K562 (cell line): ENCODE measurements around the gene ZNF541. TPM values are rescaled to one million over a fixed set of nuclear protein-coding genes. Genes with fewer than 3 reads are reported as not detected.

Experiments used
- ATAC-seq: fragments of 200-7000 bp; cut with Tn5 transposase; 3 replicates; pipeline ENCODE4 v1.9.1; 2020; ENCODE audit warnings: moderate library complexity
- BruUV-seq: library from RNA; stranded (reverse); fragments of 400-500 nt; replicated peaks from 2 replicates; lab custom pipeline; 2021; lab: Mats Ljungman, UMichigan
- CTCF ChIA-PET: fragments of 300-600 bp; formaldehyde crosslinking; extraction: SDS; loops from one replicate; lab custom pipeline; 2021; ENCODE audit warnings: low intra/inter-chr PET ratio; lab: Yijun Ruan, JAX
- POLR2A ChIA-PET: fragments of 300-600, 350-650 bp; sonication (Branson Sonifier 250); formaldehyde crosslinking; extraction: SDS; loops from one replicate; lab custom pipeline; 2021; ENCODE audit warnings: antibody characterized with exemption, inconsistent platforms; lab: Yijun Ruan, JAX
- DNase-seq, 4 experiments: peaks; one replicate each; pipeline versions ENCODE4 v3.0.0 to v3.0.0-alpha.2; 2011 to 2018; ENCODE audit warnings: low spot score in 3 of 4, mixed read lengths in 3 of 4; ENCODE audit errors: extremely low read depth in 1 of 4
- FAIRE-seq: peaks from 2 replicates; lab custom pipeline; 2011; peaks lifted over from hg19 to GRCh38; lab: Jason Lieb, UNC
- H2AFZ ChIP-seq: 2 replicates; pipeline ENCODE4 v1.6.0; 2011; ENCODE audit warnings: low read depth, low read length, control low read depth, inconsistent platforms
- H3K27ac ChIP-seq: fragments of 200-600 bp; 3 replicates; pipeline ENCODE4 v1.8.0; 2011; ENCODE audit warnings: low read depth, mild to moderate bottlenecking, control low read depth, inconsistent platforms, low read length, moderate library complexity, mixed read lengths; ENCODE audit errors: extremely low read depth
- H3K27me3 ChIP-seq, 2 experiments: fragments of 300-600 bp in 1 of 2; 2 replicates in 1 of 2; 3 replicates in 1 of 2; pipeline versions ENCODE4 v1.6.0 to v1.8.0; 2011; ENCODE audit warnings: inconsistent platforms in 2 of 2, low read length in 2 of 2, mild to moderate bottlenecking in 1 of 2, mixed read lengths in 1 of 2, moderate library complexity in 1 of 2; ENCODE audit not compliant: control insufficient read depth in 2 of 2, insufficient read depth in 2 of 2
- H3K36me3 ChIP-seq: fragments of 300-600 bp; 3 replicates; pipeline ENCODE4 v1.8.0; 2011; ENCODE audit warnings: mild to moderate bottlenecking, low read length, inconsistent platforms; ENCODE audit not compliant: control insufficient read depth, insufficient read depth
- H3K4me1 ChIP-seq, 2 experiments: fragments of 200-600 bp in 1 of 2; replicated peaks in 1 of 2; 2 replicates in 1 of 2; 3 replicates in 1 of 2; pipeline versions ENCODE4 v1.5.1 to v1.8.0; 2011; ENCODE audit warnings: inconsistent platforms in 2 of 2, low read length in 2 of 2, mild to moderate bottlenecking in 1 of 2, mixed read lengths in 1 of 2, moderate library complexity in 1 of 2; ENCODE audit not compliant: control insufficient read depth in 2 of 2, insufficient read depth in 2 of 2
- H3K4me2 ChIP-seq: 2 replicates; pipeline ENCODE4 v1.6.1; 2011; ENCODE audit warnings: low read length, control low read depth, inconsistent platforms, mixed read lengths; ENCODE audit not compliant: insufficient read depth
- H3K4me3 ChIP-seq: fragments of 200-600 bp; sonication (generic), shearing (Covaris generic); 2 replicates; pipeline ENCODE4 v1.5.1; 2016; ENCODE audit warnings: control low read depth, inconsistent platforms
- H3K79me2 ChIP-seq: fragments of 200-600 bp; 3 replicates; pipeline ENCODE4 v1.8.0; 2011; ENCODE audit warnings: low read length, inconsistent platforms; ENCODE audit not compliant: control insufficient read depth, insufficient read depth
- H3K9ac ChIP-seq, 2 experiments: 2 replicates each; pipeline versions ENCODE4 v1.6.0 to v1.6.1; 2011; ENCODE audit warnings: low read depth in 2 of 2, low read length in 2 of 2, control low read depth in 1 of 2, inconsistent platforms in 1 of 2, mild to moderate bottlenecking in 1 of 2, mixed read lengths in 1 of 2; ENCODE audit not compliant: insufficient read depth in 1 of 2
- H3K9me1 ChIP-seq: one replicate; pipeline ENCODE4 v1.6.0; 2011; ENCODE audit warnings: inconsistent platforms, mild to moderate bottlenecking, low read length, moderate library complexity; ENCODE audit not compliant: control insufficient read depth, insufficient read depth
- H3K9me3 ChIP-seq: replicated peaks from 2 replicates; pipeline ENCODE4 v1.5.1; 2011; ENCODE audit warnings: low read depth, low read length, inconsistent platforms; ENCODE audit not compliant: control insufficient read depth, insufficient read depth
- H4K20me1 ChIP-seq: replicated peaks from 2 replicates; pipeline ENCODE4 v1.6.1; 2011; ENCODE audit warnings: low read length, inconsistent platforms, mixed read lengths; ENCODE audit not compliant: control insufficient read depth, insufficient read depth
- BCOR ChIP-seq: fragments of 450-650 bp; IDR thresholded peaks from 2 replicates; pipeline ENCODE4 v1.6.1; 2016
- CBFA2T2 ChIP-seq: fragments of 450-650 bp; conservative IDR thresholded peaks from 2 replicates; pipeline ENCODE4 v1.6.1; 2017; ENCODE audit warnings: mild to moderate bottlenecking
- CBX1 ChIP-seq: sonication (generic); IDR thresholded peaks from 2 replicates; pipeline ENCODE4 v1.6.1; 2016; ENCODE audit warnings: antibody characterized with exemption, low read depth, mild to moderate bottlenecking
- ERF ChIP-seq: fragments of 450-650 bp; formaldehyde crosslinking; IDR thresholded peaks from 2 replicates; pipeline ENCODE4 v1.4.0; 2020; ENCODE audit warnings: mild to moderate bottlenecking, mixed read lengths
- GATAD2B ChIP-seq: fragments of 450-650 bp; IDR thresholded peaks from 2 replicates; pipeline ENCODE4 v1.6.1; 2017; ENCODE audit warnings: mild to moderate bottlenecking, borderline replicate concordance
- HSF4 ChIP-seq: fragments of 250-450 bp; sonication (Bioruptor Pico); IDR thresholded peaks from 2 replicates; pipeline ENCODE4 v2.1.2; 2022; ENCODE audit warnings: mild to moderate bottlenecking, moderate library complexity, borderline replicate concordance
- KLF16 ChIP-seq: IDR thresholded peaks from 2 replicates; pipeline ENCODE4 v1.6.1; 2016; ENCODE audit warnings: antibody characterized with exemption
- PHB2 ChIP-seq: fragments of 450-650 bp; IDR thresholded peaks from 2 replicates; pipeline ENCODE4 v1.6.1; 2017; ENCODE audit warnings: low read depth
- RBM25 ChIP-seq: fragments of 200-400 bp; formaldehyde crosslinking; IDR thresholded peaks from 2 replicates; pipeline ENCODE4 v1.6.1; 2018; ENCODE audit warnings: low read length, low read depth, moderate library complexity; ENCODE audit not compliant: severe bottlenecking
- TEAD4 ChIP-seq, 2 experiments: sonication (generic) in 1 of 2; formaldehyde crosslinking in 1 of 2; IDR thresholded peaks; 2 replicates each; pipeline versions ENCODE4 v1.6.1 to v1.8.0; 2012 to 2022; ENCODE audit warnings: borderline replicate concordance in 1 of 2, inconsistent platforms in 1 of 2, low read length in 1 of 2, mild to moderate bottlenecking in 1 of 2, missing genetic modification reagents in 1 of 2
- ZNF146 ChIP-seq: IDR thresholded peaks from one replicate; pipeline ENCODE4 v1.6.1; 2018; ENCODE audit warnings: missing compliant biosample characterization; ENCODE audit not compliant: unreplicated experiment
- WGBS: fragments of 100-300 bp; shearing (Covaris generic); methylation state at CpG from one replicate; pipeline ENCODE4 v1.1.6; 2016; ENCODE audit warnings: low coverage, mixed read lengths; ENCODE audit not compliant: insufficient coverage; ENCODE audit errors: missing lambda C conversion rate; 5-methylcytosine and 5-hydroxymethylcytosine counted together
- in situ Hi-C: fragments of 300-500 bp; cut with MboI; formaldehyde crosslinking; loops from 4 replicates; pipeline ENCODE4 v1.15.0; 2018; ENCODE audit warnings: inconsistent platforms, mixed read lengths
- intact Hi-C: fragments of 100-400 bp; cut with micrococcal nuclease; formaldehyde crosslinking; loops from 2 replicates; pipeline ENCODE4 v1.14.2; 2022
- polyA plus RNA-seq, 8 experiments: library from polyadenylated mRNA; depleted of rRNA in 4 of 8; stranded (reverse) in 5 of 8; unstranded in 3 of 8; fragments of >200 nt; fragmentation: Nextera tagmentation in 2 of 8; fragmentation: Illumina TruSeq in 1 of 8; extraction: Ambion mirVana in 2 of 8; extraction: Trizol in 1 of 8; gene quantifications; 2 replicates each; pipeline versions ENCODE4 v1.2.1 to v1.2.3, GENCODE V29; 2011 to 2014; ENCODE audit warnings: inconsistent platforms in 1 of 8, missing spikeins in 1 of 8
- total RNA-seq, 7 experiments: library from RNA; depleted of rRNA in 6 of 7; stranded (reverse); fragments of >200 nt in 6 of 7; fragmentation: Illumina TruSeq in 2 of 7; extraction: Trizol in 2 of 7; gene quantifications; 2 replicates each; pipeline versions ENCODE4 v1.2.1 to v1.2.3, GENCODE V29; 2011 to 2021; ENCODE audit warnings: low replicate concordance in 1 of 7
- TF ChIP-seq, protein P1 (sequence below): fragments of 250-450 bp; sonication (Bioruptor Pico); IDR thresholded peaks from 2 replicates; pipeline ENCODE4 v1.8.0; 2021; ENCODE audit warnings: mild to moderate bottlenecking, moderate library complexity

The ZNF541 gene
- total and polyA plus RNA-seq, 9 of the 15 experiments (the other 6 are each of a cell fraction or from before 2014, with no cell fraction given), result 0.04 to 0.11 (median 0.05) TPM; not detected in 1

DNA sequence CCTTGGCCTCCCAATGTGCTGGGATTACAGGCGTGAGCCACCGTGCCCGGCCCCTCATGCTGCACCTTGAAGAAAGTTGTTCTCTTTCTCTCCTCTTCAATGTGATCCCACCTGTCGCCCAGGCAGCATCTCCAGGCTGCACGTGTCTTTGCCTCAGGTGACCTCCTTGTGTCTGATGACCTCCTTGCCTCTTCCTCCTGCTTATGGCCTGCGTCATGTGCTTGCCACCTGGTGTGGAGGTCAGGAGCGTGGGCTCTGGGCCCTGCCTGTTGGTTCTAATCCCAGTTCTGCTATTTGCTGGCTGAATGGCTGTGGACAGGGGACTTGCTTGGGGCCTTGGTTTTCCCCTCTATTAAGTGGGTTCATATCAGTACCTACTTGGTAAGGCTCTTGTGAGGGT is 42.3 kb upstream of the ZNF541 start:
- Histone ChIP-seq H3K79me2 (peaks cover 73% of the 10 kb centered on the region), H3K4me2 (no peak overlapping the region), H3K27me3 (no peaks in the 10 kb centered on the region), H2AFZ (no peak overlapping the region), H3K27ac (no peak overlapping the region), H3K4me3 (no peak overlapping the region), H3K9me1 (no peaks in the 10 kb centered on the region), H3K4me1 (peaks cover 6 to 25% of the 10 kb centered on the region in 2 experiments; a peak in 4 of 5 replicates), H3K36me3 (no peaks in the 10 kb centered on the region; the same call in 2 of the 3 replicates), H4K20me1 (peaks cover 52% of the 10 kb centered on the region)
- no peak for DNase-seq
- ChIA-PET POLR2A (interaction anchor here (0.7 to 1.7 kb wide), 2 partner anchors 11 to 103 kb away, joined by 3 to 5 read pairs; no protein-coding TSS in a partner anchor), CTCF (no interaction called here)
- intact Hi-C loops (no loop called here), in situ Hi-C loops (no loop called here)
- BruUV-seq, result no TSS peak
- no peak for FAIRE-seq
- ATAC-seq, result no peak
- WGBS, result 74% methylated on average over 5 of the region's 7 CpGs
- no peak for TF ChIP-seq KLF16
- TF ChIP-seq, all 486 proteins: peak for 0
- H3K9ac ChIP-seq, result no peak overlapping the region; a peak in 1 of 4 replicates
- H3K9me3 ChIP-seq, result no peaks in the 10 kb centered on the region

DNA sequence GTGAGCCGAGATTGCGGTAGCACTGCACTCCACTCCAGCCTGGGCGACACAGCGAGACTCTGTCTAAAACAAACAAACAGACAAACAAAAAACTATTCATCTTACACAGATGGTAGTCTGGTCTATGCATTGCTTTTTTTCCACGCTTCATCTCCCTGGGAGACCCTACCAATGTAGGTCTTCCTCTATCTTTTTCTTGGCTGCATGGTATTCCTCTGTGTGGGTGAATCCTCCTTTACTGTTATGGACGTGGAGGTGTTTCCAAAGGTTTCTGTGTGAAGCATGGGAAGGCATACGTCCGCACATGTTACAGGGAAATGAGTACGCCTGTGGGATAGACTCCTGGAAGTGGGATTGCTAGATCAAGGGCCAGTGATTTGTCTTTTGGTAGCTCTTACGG is 41.6 kb upstream of the ZNF541 start:
- intact Hi-C loops, result no loop called here

More for the DNA sequence above, 41.6 kb upstream of the ZNF541 start:
- H3K9me3 ChIP-seq, result no peaks in the 10 kb centered on the region
- in situ Hi-C loops, result no loop called here
- H3K4me2 ChIP-seq, result no peak overlapping the region
- TF ChIP-seq TEAD4 (IDR thresholded peaks at IDR 0.05; ENCODE audit: low read length) (no peak), TEAD4 (CRISPR knock-in tag; IDR thresholded peaks at IDR 0.05; ENCODE audit: borderline replicate concordance) (no peak), RBM25 (peak; percentile 59), BCOR (0 out of 2 replicates have a peak, but pooled peaks have one; percentile 16), ZNF146 (CRISPR knock-in tag) (peak; percentile 97), CBX1 (no peak), CBFA2T2 (no peak), GATAD2B (no peak), HSF4 (no peak), ERF (CRISPR knock-in tag) (no peak), PHB2 (no peak)
- TF ChIP-seq, protein P1, sequence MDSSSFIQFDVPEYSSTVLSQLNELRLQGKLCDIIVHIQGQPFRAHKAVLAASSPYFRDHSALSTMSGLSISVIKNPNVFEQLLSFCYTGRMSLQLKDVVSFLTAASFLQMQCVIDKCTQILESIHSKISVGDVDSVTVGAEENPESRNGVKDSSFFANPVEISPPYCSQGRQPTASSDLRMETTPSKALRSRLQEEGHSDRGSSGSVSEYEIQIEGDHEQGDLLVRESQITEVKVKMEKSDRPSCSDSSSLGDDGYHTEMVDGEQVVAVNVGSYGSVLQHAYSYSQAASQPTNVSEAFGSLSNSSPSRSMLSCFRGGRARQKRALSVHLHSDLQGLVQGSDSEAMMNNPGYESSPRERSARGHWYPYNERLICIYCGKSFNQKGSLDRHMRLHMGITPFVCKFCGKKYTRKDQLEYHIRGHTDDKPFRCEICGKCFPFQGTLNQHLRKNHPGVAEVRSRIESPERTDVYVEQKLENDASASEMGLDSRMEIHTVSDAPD (CRISPR knock-in tag), result no peak
- ATAC-seq (no peak), DNase-seq (no peak), FAIRE-seq (peak; percentile 44)
- H3K79me2 ChIP-seq, result peaks cover 77% of the 10 kb centered on the region
- POLR2A ChIA-PET, result interaction anchor here (0.7 kb wide), 1 partner anchor 103 kb away, joined by 3 read pairs; no protein-coding TSS in a partner anchor
- CTCF ChIA-PET, result no interaction called here
- WGBS, result 94% methylated on average over 10 of the region's 10 CpGs
- H3K27ac ChIP-seq, result no peak overlapping the region
- H3K9ac ChIP-seq, result no peak overlapping the region
- peaks cover 3 to 28% of the 10 kb centered on the region in 2 experiments; a peak in 4 of 5 replicates for H3K4me1 ChIP-seq
- no peak overlapping the region for H2AFZ ChIP-seq
- H4K20me1 ChIP-seq, result peaks cover 46% of the 10 kb centered on the region
- no peaks in the 10 kb centered on the region for H3K9me1 ChIP-seq
- no TSS peak for BruUV-seq
- no peak overlapping the region for H3K4me3 ChIP-seq
- no peaks in the 10 kb centered on the region for H3K27me3 ChIP-seq
- no peaks in the 10 kb centered on the region; the same call in 2 of the 3 replicates for H3K36me3 ChIP-seq
